ENCODE results near the gene KCNE1. TPM values are rescaled to one million over a fixed set of nuclear protein-coding genes. Genes with fewer than 3 reads are reported as not detected.
"Not testable (repeated sequence)": the region's sequence is repeated elsewhere in the genome, so short reads cannot be mapped to it uniquely, and the experiment has no call there.

The KCNE1 gene
- under 1 TPM; 0.13 to 0.15 TPM for total RNA-seq

DNA sequence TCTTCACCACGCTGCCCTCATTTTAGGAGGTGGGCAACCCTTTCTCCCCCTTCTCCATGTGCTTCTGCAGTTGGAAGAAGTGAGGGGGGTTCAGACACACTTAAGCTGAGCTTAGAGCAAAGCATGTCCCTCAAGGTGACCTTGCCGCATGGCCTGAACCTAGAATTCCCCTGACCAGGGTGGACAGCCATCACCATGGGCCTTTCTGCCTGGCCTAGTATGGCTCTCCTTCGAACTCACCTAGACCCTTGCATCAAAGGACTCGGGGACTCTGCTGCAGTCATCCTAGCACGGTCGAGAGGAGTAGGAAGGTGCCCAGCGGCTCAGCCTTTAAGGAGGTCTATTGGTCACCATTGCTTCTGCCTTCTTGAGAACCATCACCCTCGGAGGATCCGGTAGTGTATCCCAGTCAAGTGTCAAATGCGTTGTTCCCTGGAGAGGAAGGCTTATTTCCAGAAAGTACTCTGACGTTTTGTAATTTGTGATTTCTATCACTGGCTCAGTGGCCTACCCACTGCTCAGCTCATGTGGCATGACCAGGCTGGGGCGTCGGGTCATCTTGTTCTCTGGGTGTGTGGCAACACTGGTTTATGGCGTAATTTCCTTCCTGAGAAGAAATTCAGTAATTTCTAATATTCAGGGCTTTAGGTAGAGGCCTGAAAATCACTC, at the start of gene KCNE1:
KCNE1 (minus strand) TSS at position 424 of the 669 bp plus-strand sequence. CDS start 62,576 bp downstream, outside the sequence.
- ChIA-PET CTCF (interaction anchor here (1.1 to 1.5 kb wide), 2 partner anchors 32 to 150 kb away, joined by 4 to 5 read pairs; no protein-coding TSS in a partner anchor), POLR2A (no interaction called here)

DNA sequence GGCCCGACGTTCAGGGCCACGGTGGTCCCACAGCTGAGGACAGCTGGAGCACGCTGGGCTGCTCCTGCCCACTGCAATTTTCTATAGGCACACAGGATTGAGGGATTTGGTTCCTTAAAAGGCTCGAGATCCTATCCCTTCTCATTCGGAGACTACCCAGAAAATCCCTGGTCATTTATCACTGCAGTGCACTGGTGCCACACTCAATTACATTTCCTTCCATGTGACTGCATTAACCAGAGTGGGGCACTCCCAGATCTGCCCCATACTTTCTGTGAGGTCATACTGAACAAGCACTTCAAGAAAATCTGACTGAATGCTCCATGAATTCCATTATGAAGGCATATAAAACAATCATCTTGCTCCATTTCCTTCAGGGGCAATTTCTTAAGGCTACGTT, 49.8 kb upstream of the KCNE1 start:
- ChIA-PET CTCF (no interaction called here), POLR2A (no interaction called here)

GRCh38 chr21:34560609-34561008, 48.6 kb upstream of the KCNE1 start:
- CTCF ChIA-PET, result no interaction called here
- POLR2A ChIA-PET, result no interaction called here

DNA sequence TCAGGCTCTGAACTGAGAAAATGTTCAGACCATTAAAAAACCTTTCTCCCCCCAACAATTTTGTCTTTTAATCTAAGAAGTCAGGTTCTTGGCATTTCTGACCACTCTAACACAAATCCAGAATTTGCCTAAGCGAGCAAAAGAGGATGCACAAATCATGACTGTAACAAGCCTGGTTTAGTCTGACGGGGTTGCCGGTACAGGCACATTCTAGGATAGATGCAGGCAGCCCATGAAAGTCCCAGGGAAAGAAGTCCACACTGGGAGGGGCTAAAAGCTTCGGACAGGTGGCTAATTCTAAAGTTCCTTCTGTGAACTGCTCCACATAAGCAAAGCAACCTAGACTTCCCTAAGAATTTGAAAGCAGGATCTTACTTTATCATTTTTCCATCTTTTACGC, 48.0 kb upstream of the KCNE1 start:
- CTCF ChIA-PET, result no interaction called here
- POLR2A ChIA-PET, result no interaction called here

DNA sequence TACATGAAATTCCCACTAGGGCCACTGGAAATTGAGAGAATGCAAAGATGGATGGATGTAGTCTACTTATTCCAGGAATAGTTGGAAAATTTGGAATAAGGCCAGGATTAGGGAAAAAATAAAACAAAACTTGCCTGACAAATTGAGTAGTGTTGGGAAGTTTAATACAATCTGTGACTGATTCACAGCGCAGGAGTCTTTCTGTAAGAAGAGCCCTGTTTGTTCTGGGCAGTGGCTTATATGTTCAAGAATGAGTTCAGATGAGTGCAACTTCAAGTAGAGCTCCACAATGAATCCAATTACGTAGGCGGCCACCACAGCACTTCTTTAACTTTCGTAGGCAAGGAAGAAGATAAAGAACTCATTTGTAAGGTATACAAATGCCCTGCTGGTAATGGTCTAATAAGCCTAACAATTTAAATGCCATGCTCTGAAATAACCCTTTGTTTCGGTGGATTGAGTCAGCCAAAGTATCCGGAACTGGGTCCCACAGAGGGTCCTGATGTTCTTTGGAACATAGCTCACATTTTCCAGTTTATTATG, 47.1 kb upstream of the KCNE1 start:
- ChIA-PET POLR2A (no interaction called here), CTCF (no interaction called here)

- POLR2A ChIA-PET, result no interaction called here
- CTCF ChIA-PET, result no interaction called here
These were observed 46.2 kb upstream of the KCNE1 start for GRCh38 chr21:34558166-34558565.

DNA sequence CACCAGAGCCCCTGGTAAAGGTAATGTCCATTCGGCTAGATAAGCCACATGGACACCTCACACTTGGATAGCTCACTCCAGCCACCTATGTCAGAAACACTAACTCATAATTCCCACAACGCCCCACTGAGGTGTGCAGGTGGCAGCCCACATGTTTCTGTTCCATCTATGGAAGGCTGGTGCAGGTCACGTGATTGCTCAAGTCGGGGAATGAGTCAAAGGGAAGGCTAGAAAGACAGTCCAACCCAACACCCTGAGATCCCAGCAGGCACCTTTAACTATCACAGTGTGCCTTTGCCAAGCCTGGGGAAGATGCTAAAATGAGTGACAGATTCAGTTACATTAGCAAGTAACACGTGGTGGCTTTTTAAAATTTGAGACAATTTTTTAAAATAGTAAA, 45.3 kb upstream of the KCNE1 start:
- POLR2A ChIA-PET, result no interaction called here

DNA sequence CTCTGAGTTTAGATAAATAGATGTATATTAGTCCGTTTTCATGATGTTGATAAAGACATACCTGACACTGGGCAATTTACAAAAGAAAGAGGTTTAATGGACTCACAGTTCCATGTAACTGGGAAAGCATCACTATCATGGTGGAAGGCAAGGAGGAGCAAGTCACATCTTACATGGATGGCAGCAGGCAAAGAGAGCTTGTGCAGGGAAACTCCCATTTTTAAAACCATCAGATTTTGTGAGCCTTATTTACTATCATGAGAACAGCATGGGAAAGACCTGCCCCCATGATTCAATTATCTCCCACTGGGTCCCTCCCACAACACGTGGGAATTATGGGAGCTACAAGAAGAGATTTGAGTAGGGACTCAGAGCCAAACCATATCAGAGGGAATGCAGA, 42.7 kb upstream of the KCNE1 start:
- CTCF ChIA-PET, POLR2A ChIA-PET: not testable (repeated sequence)

More for the DNA sequence above, 45.3 kb upstream of the KCNE1 start:
- CTCF ChIA-PET, result interaction anchor here (1.0 kb wide), 1 partner anchor 40 kb away, joined by 3 read pairs; no protein-coding TSS in a partner anchor

DNA sequence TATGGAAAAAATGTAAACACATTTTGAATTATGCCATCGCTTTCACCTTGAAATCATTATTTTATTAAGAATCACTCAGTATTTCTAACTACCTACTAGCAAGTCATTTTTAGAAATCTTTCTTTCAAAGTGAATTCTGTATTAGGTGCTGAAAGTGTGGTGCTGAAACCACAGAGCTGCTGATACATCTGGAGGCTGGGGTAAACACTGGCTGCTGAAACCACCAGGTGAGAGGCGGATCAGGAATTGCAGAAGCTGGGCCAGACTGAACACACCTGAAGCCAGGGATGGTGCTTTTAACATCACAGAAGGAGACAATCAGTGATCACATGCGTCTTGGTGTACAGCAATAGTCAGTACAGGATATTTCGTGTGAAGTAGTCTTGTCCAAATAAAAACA, 42.2 kb upstream of the KCNE1 start:
- POLR2A ChIA-PET, result no interaction called here

GRCh38 chr21:34553151-34553952, 41.3 kb upstream of the KCNE1 start:
- POLR2A ChIA-PET, result no interaction called here
- CTCF ChIA-PET, result interaction anchor here (0.7 kb wide), 1 partner anchor 251 kb away, joined by 3 read pairs; no protein-coding TSS in a partner anchor

More for the DNA sequence above, 42.2 kb upstream of the KCNE1 start:
- CTCF ChIA-PET, result no interaction called here

DNA sequence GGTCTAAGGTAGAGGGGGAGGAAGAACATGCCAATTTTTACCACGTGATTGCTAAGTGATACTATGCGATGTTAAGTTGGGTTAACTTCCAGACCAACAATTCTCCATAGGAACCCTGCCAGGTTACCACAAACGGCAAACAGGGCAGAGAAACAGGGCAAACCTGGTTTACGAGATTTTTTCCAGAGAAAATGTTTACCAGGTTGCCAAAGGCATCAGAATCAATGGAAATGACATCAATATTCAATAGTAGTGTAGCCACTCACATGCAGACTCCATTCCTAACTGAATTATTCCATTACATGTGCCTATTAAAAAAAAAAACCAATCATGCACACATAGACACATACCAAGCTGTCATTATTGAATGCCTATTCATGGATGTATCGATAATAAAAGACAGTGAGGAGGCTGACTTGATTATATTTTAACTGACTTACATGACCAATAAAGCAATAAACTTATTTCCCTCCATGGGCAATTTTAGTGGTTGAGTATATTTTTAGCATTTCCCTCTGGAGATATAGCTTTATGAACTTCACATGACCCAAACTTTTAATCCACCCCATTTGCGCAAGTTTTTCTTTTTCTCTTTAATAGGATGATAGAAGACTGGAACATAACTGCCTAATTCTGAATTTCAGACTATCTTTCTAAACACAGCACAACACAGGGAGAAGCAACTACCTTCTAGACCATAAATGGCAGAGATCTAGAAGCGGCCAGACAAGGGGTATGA, 40.5 kb upstream of the KCNE1 start:
- ChIA-PET CTCF (no interaction called here), POLR2A (no interaction called here)

DNA sequence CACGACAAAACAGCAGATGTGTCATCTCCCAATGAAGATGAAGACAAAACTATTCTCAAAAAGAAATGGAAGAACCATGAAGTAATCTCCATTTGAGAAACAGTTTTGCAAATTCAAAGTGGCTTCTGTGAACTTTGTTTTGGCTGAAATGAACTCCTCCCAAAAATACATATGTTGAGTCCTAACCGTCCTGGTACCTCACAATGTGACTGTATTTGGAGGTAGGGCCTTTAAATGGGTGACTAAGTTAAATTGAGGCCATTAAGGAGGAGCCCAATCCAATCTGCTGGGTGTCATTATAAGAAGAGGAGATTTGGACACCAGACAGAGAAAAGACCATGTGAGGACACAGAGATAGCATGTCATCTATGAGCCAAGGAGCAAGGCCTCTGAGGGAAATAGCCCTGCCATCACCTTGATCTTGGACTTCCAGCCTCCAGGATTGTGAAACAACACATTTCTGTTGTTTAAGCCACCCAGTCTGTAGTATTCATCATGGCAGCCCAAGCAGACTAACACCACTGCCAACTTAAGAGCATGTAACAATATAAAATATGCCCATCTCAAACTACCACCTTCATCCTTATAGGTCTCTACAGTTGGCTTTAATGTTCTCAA, 38.3 kb upstream of the KCNE1 start:
- ChIA-PET POLR2A (no interaction called here), CTCF (no interaction called here)

DNA sequence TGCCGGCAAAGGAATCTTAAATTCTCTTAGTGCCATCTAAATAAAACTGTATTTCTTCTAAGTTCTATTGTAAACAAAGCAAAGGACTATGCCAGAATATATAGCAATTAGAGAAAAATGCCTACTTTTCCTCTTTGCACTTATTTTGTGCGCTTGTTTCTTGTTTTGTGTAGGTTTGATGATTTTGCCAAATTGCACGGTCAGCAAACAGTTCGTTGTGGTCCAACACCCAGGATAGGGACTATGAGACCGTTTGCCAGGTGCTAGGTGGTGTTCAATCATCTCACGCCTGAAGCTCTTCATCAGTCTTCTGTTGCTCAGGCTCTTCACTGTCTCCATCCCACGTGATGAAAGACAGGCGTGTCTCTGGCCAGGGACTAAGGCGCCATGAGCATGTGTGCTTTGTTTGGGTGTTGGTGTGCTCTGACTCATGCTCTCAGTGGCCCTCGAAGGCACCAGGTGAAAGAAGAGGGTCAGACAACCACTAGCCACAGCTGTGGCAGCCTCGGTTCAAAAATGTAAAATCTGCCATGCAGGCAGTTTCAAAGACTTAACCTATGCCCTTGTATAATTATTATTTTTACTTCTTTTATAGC, 36.9 kb upstream of the KCNE1 start:
- ChIA-PET CTCF (no interaction called here), POLR2A (no interaction called here)

DNA sequence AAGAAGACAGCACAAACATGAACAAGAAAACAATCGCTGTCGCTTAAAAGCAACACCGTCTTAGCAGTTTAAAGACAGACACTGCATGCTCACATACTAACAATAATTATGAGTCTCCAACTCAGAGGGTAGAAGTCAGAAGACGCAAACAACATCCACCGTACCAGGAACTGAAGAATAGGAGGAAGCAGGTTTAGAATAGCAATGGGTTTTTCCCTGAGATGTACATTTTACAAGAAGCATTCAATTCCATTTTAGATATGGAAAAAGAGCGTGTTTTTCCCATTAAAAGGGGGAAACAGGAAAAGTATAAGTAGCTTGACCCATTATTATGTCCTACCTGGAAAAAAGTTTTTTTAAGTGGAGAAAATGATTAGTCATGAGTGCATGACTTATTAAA, 34.5 kb upstream of the KCNE1 start:
- ChIA-PET CTCF (no interaction called here), POLR2A (no interaction called here)

- ChIA-PET POLR2A (no interaction called here), CTCF (no interaction called here)
These were observed 33.3 kb upstream of the KCNE1 start for GRCh38 chr21:34545079-34545884.

- ChIA-PET POLR2A (no interaction called here), CTCF (interaction anchor here (0.8 kb wide), 1 partner anchor 33 kb away, joined by 4 read pairs; no protein-coding TSS in a partner anchor)
These were observed 32.1 kb upstream of the KCNE1 start for GRCh38 chr21:34544032-34544496.

GRCh38 chr21:34543017-34543416, 31.0 kb upstream of the KCNE1 start:
- ChIA-PET CTCF (interaction anchor here (0.8 kb wide), 1 partner anchor 32 kb away, joined by 4 read pairs; no protein-coding TSS in a partner anchor), POLR2A (no interaction called here)

DNA sequence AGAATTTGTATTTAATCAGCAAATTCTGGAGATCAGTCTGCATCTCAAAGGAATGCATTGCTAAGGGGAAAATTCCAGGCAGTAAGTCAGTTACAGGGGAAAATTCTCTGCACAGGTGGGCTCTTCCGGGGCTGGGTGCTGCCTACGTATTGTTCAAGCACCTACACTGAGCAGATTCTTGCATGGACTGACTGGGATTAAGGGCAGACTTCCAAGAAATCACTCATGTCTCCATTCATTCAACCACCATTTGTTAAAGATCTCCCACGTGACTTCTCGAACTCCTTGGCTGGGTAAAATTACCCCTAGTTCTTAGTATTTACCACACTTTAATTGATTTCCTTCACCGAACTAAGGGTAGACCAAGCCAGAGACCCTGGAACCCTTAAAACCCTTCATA, 28.2 kb upstream of the KCNE1 start:
- ChIA-PET POLR2A (no interaction called here), CTCF (no interaction called here)

GRCh38 chr21:34537838-34538237, 25.8 kb upstream of the KCNE1 start:
- ChIA-PET POLR2A (no interaction called here), CTCF (no interaction called here)

Measured in activated CD8-positive, alpha-beta memory T cell treated with anti-CD3 and anti-CD28 coated beads for 36 hours (primary cell).